Measurements from ENCODE around the gene FBXL3. TPM values are rescaled to one million over a fixed set of nuclear protein-coding genes. Genes with fewer than 3 reads are reported as not detected.
"Not testable (repeated sequence)": the region's sequence is repeated elsewhere in the genome, so short reads cannot be mapped to it uniquely, and the experiment has no call there.

FBXL3 gene
- total and polyA plus RNA-seq, 2 donors (not counting 1 experiment from before 2014, with no cell fraction given), result 20.5 to 78.0 TPM

DNA sequence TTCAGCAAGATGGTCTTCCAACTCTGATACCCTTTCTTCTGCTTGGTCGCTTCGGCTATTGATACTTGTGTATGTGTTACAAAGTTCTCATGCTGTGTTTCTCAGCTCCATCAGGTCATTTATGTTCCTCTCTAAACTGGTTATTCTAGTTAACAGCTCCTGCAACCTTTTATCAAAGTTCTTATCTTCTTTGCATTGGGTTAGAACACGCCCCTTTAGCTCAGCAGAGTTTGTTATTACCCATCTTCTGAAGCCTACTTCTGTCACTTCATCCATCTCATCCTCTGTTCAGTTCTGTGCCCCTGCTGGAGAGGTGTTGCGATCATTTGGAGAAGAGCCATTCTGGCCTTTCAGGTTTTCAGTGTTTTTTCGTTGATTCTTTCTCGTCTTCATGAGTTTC is 59.9 kb downstream of the FBXL3 start:
- DNase-seq (no peak), ATAC-seq (ENCODE audit: low read depth) (no peak)
- Mint-ChIP-seq H3K27ac (no peak overlapping the region), H3K27me3 (peaks cover 22% of the 10 kb centered on the region), H3K4me1 (no peaks in the 10 kb centered on the region), H3K9me3 (ENCODE audit: insufficient read depth) (no peaks in the 10 kb centered on the region), H3K4me3 (no peak overlapping the region)
- Histone ChIP-seq H3K36me3 (replicated peaks in 1 of 2; ENCODE audit: control extremely low read depth in 1 of 2, control insufficient read depth in 1 of 2, extremely low read depth in 1 of 2, insufficient read depth in 2 of 2, low read length in 1 of 2) (no peaks in the 10 kb centered on the region), H3K9me3 (ENCODE audit: control extremely low read depth in 1 of 3, control insufficient read depth in 2 of 3, insufficient read depth in 1 of 3, low read length in 2 of 3) (no peaks in the 10 kb centered on the region), H3K27ac (ENCODE audit: low read length in 2 of 2) (no peak overlapping the region), H3K4me2 (replicated peaks; ENCODE audit: low read depth, low read length, poor library complexity, severe bottlenecking) (no peak overlapping the region), H3K4me1 (ENCODE audit: control insufficient read depth in 2 of 2, insufficient read depth in 2 of 2, low read length in 2 of 2) (no peaks in the 10 kb centered on the region), H3K79me2 (ENCODE audit: control insufficient read depth, insufficient read depth, low read length) (no peaks in the 10 kb centered on the region), H2AFZ (ENCODE audit: insufficient read depth, low read depth, low read length, poor library complexity, severe bottlenecking) (no peak overlapping the region), H3K4me3 (ENCODE audit: control extremely low read depth in 1 of 5, extremely low read depth in 1 of 5, insufficient read depth in 1 of 5, low read depth in 2 of 5, low read length in 4 of 5) (no peak overlapping the region), H3K27me3 (replicated peaks in 1 of 4; ENCODE audit: control extremely low read depth in 1 of 4, control insufficient read depth in 3 of 4, insufficient read depth in 4 of 4, low read length in 3 of 4) (no peaks in the 10 kb centered on the region), H3K9ac (ENCODE audit: low read length) (no peak overlapping the region), H4K20me1 (ENCODE audit: control insufficient read depth, insufficient read depth, low read length, poor library complexity, severe bottlenecking) (no peaks in the 10 kb centered on the region)
- intact Hi-C loops (cut with micrococcal nuclease), result no loop called here
- ChIA-PET POLR2A (no interaction called here), CTCF (interaction anchor here (1.0 kb wide), 1 partner anchor 13 kb away, joined by 4 read pairs; no protein-coding TSS in a partner anchor)
- TF ChIP-seq EZH2 (IDR thresholded peaks at IDR 0.05; ENCODE audit: borderline replicate concordance, insufficient read depth, low read depth, low read length, poor library complexity, severe bottlenecking) (no peak), CTCF (IDR thresholded peaks at IDR 0.05) (no peak)
- WGBS (ENCODE audit: insufficient coverage), result 100% methylated on average over 1 of the region's 6 CpGs

DNA sequence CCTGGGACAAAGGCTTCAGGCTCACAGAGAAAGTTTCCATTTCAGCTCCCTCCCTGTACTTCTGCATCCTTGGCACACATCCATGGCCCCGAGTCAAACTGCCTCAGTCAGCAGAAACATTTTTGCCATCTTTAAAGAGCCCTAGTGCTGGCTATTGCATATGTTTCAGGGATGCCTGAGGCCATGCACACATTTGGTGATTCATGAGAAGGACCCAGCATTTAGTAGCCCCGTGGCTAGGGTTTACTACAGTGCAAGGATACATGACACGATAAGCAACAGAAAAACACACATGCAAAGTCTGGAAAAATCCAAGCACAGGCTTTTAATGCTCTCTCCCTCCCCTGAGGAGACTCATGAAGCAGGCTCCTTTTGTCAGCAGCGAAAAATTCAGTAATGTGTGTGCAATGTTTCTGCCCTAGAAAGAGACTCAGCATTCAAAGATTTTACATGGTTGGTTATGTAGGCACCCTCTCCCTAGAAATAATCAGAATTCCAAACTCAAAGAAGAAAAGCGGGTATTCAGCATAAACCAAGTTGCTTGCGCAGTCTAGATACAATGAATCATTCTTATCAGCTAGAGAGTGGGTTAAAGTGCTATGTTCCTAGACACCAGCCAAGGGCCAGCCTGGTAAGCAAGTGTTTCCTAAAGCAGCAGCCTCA is 61.1 kb downstream of the FBXL3 start:
- POLR2A ChIA-PET, result no interaction called here
- Mint-ChIP-seq H3K4me1 (no peaks in the 10 kb centered on the region), H3K27ac (no peak overlapping the region), H3K27me3 (peaks cover 14% of the 10 kb centered on the region), H3K9me3 (ENCODE audit: insufficient read depth) (peaks cover 2% of the 10 kb centered on the region), H3K4me3 (no peak overlapping the region)
- H3K9ac ChIP-seq (ENCODE audit: low read length), result no peak overlapping the region
- ATAC-seq (ENCODE audit: low read depth) (no peak), DNase-seq (no peak)
- no peak overlapping the region for H3K27ac ChIP-seq (ENCODE audit: low read length in 2 of 2)
- no peaks in the 10 kb centered on the region for H4K20me1 ChIP-seq (ENCODE audit: control insufficient read depth, insufficient read depth, low read length, poor library complexity, severe bottlenecking)
- H3K4me3 ChIP-seq (ENCODE audit: control extremely low read depth in 1 of 5, extremely low read depth in 1 of 5, insufficient read depth in 1 of 5, low read depth in 2 of 5, low read length in 4 of 5), result no peak overlapping the region
- WGBS (ENCODE audit: insufficient coverage), result 72% methylated on average over 3 of the region's 6 CpGs
- TF ChIP-seq EZH2 (IDR thresholded peaks at IDR 0.05; ENCODE audit: borderline replicate concordance, insufficient read depth, low read depth, low read length, poor library complexity, severe bottlenecking), result no peak
- no peak overlapping the region for H3K4me2 ChIP-seq (replicated peaks; ENCODE audit: low read depth, low read length, poor library complexity, severe bottlenecking)
- peaks cover 0 to 2% (median 0%) of the 10 kb centered on the region in 3 donors for H3K9me3 ChIP-seq (ENCODE audit: control extremely low read depth in 1 of 3, control insufficient read depth in 2 of 3, insufficient read depth in 1 of 3, low read length in 2 of 3)
- intact Hi-C loops (cut with micrococcal nuclease), result no loop called here
- CTCF ChIA-PET, result no interaction called here
- no peak overlapping the region for H2AFZ ChIP-seq (ENCODE audit: insufficient read depth, low read depth, low read length, poor library complexity, severe bottlenecking)
- no peaks in the 10 kb centered on the region for H3K4me1 ChIP-seq (ENCODE audit: control insufficient read depth in 2 of 2, insufficient read depth in 2 of 2, low read length in 2 of 2)
- H3K27me3 ChIP-seq (replicated peaks in 1 of 4; ENCODE audit: control extremely low read depth in 1 of 4, control insufficient read depth in 3 of 4, insufficient read depth in 4 of 4, low read length in 3 of 4), result peaks cover 0 to 2% (median 0%) of the 10 kb centered on the region in 4 experiments
- H3K36me3 ChIP-seq (replicated peaks in 1 of 2; ENCODE audit: control extremely low read depth in 1 of 2, control insufficient read depth in 1 of 2, extremely low read depth in 1 of 2, insufficient read depth in 2 of 2, low read length in 1 of 2), result no peaks in the 10 kb centered on the region
- no peaks in the 10 kb centered on the region for H3K79me2 ChIP-seq (ENCODE audit: control insufficient read depth, insufficient read depth, low read length)

- H3K4me1 ChIP-seq (ENCODE audit: control insufficient read depth in 2 of 2, insufficient read depth in 2 of 2, low read length in 2 of 2); DNase-seq; intact Hi-C loops (cut with micrococcal nuclease); H3K27me3 Mint-ChIP-seq; H3K79me2 ChIP-seq (ENCODE audit: control insufficient read depth, insufficient read depth, low read length); H3K36me3 ChIP-seq (replicated peaks in 1 of 2; ENCODE audit: control extremely low read depth in 1 of 2, control insufficient read depth in 1 of 2, extremely low read depth in 1 of 2, insufficient read depth in 2 of 2, low read length in 1 of 2); CTCF ChIA-PET; ATAC-seq (ENCODE audit: low read depth); H3K9ac ChIP-seq (ENCODE audit: low read length); H3K4me3 Mint-ChIP-seq; H4K20me1 ChIP-seq (ENCODE audit: control insufficient read depth, insufficient read depth, low read length, poor library complexity, severe bottlenecking); H2AFZ ChIP-seq (ENCODE audit: insufficient read depth, low read depth, low read length, poor library complexity, severe bottlenecking); H3K4me1 Mint-ChIP-seq; H3K4me3 ChIP-seq (ENCODE audit: control extremely low read depth in 1 of 5, extremely low read depth in 1 of 5, insufficient read depth in 1 of 5, low read depth in 2 of 5, low read length in 4 of 5); H3K27ac Mint-ChIP-seq; H3K27me3 ChIP-seq (replicated peaks in 1 of 4; ENCODE audit: control extremely low read depth in 1 of 4, control insufficient read depth in 3 of 4, insufficient read depth in 4 of 4, low read length in 3 of 4); H3K4me2 ChIP-seq (replicated peaks; ENCODE audit: low read depth, low read length, poor library complexity, severe bottlenecking); H3K27ac ChIP-seq (ENCODE audit: low read length in 2 of 2); POLR2A ChIA-PET: not testable (repeated sequence)
- H3K9me3 Mint-ChIP-seq (ENCODE audit: insufficient read depth), result peaks cover 12% of the 10 kb centered on the region
- H3K9me3 ChIP-seq (ENCODE audit: control extremely low read depth in 1 of 3, control insufficient read depth in 2 of 3, insufficient read depth in 1 of 3, low read length in 2 of 3), result peaks cover 0 to 27% (median 9%) of the 10 kb centered on the region in 3 donors
Observed at GRCh38 chr13:76959734-76960133, 67.2 kb downstream of the FBXL3 start.

Data from B cell (primary cell).